ENCODE results near the gene ZFAND5. TPM values are rescaled to one million over a fixed set of nuclear protein-coding genes. Genes with fewer than 3 reads are reported as not detected.

The ZFAND5 gene
- total and polyA plus RNA-seq, 2 of the 13 experiments (the other 11 are each of a cell fraction or from before 2014, with no cell fraction given): 53.4 to 60.2 TPM

DNA sequence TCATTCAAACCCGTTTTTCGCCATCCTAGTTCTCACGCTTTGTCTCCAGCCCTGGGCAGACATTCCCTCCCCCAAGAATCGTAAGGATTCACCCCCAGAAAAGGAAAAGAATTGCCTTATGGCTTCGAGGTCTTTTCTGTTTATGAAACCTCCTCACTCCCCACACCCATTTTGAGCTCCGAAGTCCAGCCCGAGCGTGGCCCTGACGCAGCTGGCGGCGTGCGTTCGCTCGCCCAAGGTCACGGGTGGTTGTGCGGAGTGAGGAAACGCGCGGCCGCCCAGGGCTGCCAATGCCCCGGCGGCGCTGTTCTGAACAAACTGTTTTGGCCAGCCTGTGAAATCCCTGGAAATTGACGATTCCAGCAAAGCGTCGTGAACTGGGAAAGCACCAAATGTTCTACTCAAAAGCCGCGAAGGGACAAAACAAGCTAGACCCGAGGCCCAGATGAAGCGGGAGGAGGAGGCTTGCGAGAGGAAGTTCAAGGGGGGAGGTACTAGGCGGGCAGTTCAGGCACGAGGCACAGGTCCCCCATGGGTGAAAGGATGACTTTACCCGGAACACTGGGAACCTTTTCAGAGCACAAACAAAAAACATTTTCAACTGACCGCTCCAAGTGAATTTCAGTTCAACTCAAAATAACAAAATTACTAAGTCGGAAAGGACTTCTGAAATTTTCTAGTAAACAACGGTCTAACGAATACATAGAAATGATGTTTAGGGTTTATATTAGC lies 683 bp upstream of the ZFAND5 start (continued):
- TF ChIP-seq ZNF101 (CRISPR knock-in tag; IDR thresholded peaks at IDR 0.05; ENCODE audit: borderline replicate concordance, low read depth) (no peak), TP53 (CRISPR knock-in tag; conservative IDR thresholded peaks at IDR 0.05) (no peak), ZNF773 (CRISPR knock-in tag; IDR thresholded peaks at IDR 0.05; ENCODE audit: borderline replicate concordance) (no peak), TBL1XR1 (IDR thresholded peaks at IDR 0.05; ENCODE audit: borderline replicate concordance, low read length, partially characterized antibody) (no peak), FOXJ3 (CRISPR knock-in tag; IDR thresholded peaks at IDR 0.05; ENCODE audit: borderline replicate concordance) (no peak), SMYD3 (CRISPR knock-in tag; IDR thresholded peaks at IDR 0.05) (no peak), ZNF766 (CRISPR knock-in tag; IDR thresholded peaks at IDR 0.05; ENCODE audit: borderline replicate concordance) (no peak), THAP11 (CRISPR knock-in tag; IDR thresholded peaks at IDR 0.05) (peak; percentile 53), SYNCRIP (IDR thresholded peaks at IDR 0.05; ENCODE audit: insufficient read depth, low read depth, low read length) (no peak), RXRB (CRISPR knock-in tag; IDR thresholded peaks at IDR 0.05; ENCODE audit: borderline replicate concordance) (peak; percentile 5; the same call in 1 of the 2 replicates), TSC22D2 (CRISPR knock-in tag; IDR thresholded peaks at IDR 0.05; ENCODE audit: borderline replicate concordance) (peak; percentile 72; the same call in 1 of the 2 replicates), ZNF772 (CRISPR knock-in tag; IDR thresholded peaks at IDR 0.05) (0 out of 2 replicates have a peak, but pooled peaks have one; percentile 12), ZNF564 (CRISPR knock-in tag; IDR thresholded peaks at IDR 0.05) (no peak), PAF1 (CRISPR knock-in tag; IDR thresholded peaks at IDR 0.05) (no peak)
- TF ChIP-seq, protein P1, sequence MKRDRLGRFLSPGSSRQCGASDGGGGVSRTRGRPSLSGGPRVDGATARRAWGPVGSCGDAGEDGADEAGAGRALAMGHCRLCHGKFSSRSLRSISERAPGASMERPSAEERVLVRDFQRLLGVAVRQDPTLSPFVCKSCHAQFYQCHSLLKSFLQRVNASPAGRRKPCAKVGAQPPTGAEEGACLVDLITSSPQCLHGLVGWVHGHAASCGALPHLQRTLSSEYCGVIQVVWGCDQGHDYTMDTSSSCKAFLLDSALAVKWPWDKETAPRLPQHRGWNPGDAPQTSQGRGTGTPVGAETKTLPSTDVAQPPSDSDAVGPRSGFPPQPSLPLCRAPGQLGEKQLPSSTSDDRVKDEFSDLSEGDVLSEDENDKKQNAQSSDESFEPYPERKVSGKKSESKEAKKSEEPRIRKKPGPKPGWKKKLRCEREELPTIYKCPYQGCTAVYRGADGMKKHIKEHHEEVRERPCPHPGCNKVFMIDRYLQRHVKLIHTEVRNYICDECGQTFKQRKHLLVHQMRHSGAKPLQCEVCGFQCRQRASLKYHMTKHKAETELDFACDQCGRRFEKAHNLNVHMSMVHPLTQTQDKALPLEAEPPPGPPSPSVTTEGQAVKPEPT (CRISPR knock-in tag; IDR thresholded peaks at IDR 0.05; ENCODE audit: low read depth): no peak
- TF ChIP-seq, protein P2, sequence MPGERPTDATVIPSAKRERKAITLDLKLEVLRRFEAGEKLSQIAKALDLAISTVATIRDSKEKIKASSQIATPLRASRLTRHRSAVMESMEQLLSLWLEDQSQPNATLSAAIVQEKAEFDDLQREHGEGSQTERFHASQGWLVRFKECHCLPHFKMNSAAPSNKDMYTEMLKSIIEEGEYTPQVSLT (CRISPR knock-in tag; IDR thresholded peaks at IDR 0.05; ENCODE audit: borderline replicate concordance, low read depth): 0 out of 2 replicates have a peak, but pooled peaks have one; percentile 42
- TF ChIP-seq, protein P3, sequence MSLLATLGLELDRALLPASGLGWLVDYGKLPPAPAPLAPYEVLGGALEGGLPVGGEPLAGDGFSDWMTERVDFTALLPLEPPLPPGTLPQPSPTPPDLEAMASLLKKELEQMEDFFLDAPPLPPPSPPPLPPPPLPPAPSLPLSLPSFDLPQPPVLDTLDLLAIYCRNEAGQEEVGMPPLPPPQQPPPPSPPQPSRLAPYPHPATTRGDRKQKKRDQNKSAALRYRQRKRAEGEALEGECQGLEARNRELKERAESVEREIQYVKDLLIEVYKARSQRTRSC (CRISPR knock-in tag; IDR thresholded peaks at IDR 0.05; ENCODE audit: low read depth): 0 out of 2 replicates have a peak, but pooled peaks have one; percentile 17
- TF ChIP-seq, protein P4, sequence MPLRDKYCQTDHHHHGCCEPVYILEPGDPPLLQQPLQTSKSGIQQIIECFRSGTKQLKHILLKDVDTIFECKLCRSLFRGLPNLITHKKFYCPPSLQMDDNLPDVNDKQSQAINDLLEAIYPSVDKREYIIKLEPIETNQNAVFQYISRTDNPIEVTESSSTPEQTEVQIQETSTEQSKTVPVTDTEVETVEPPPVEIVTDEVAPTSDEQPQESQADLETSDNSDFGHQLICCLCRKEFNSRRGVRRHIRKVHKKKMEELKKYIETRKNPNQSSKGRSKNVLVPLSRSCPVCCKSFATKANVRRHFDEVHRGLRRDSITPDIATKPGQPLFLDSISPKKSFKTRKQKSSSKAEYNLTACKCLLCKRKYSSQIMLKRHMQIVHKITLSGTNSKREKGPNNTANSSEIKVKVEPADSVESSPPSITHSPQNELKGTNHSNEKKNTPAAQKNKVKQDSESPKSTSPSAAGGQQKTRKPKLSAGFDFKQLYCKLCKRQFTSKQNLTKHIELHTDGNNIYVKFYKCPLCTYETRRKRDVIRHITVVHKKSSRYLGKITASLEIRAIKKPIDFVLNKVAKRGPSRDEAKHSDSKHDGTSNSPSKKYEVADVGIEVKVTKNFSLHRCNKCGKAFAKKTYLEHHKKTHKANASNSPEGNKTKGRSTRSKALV (CRISPR knock-in tag; IDR thresholded peaks at IDR 0.05): no peak; the same call in 1 of the 2 replicates
- TF ChIP-seq, protein P5, sequence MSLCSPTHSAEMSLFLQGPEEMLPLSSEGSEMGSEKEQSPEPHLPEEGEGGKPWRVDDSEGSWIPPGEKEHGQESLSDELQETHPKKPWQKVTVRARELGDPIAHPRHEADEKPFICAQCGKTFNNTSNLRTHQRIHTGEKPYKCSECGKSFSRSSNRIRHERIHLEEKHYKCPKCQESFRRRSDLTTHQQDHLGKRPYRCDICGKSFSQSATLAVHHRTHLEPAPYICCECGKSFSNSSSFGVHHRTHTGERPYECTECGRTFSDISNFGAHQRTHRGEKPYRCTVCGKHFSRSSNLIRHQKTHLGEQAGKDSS (CRISPR knock-in tag; IDR thresholded peaks at IDR 0.05; ENCODE audit: borderline replicate concordance, low read depth): no peak
- TF ChIP-seq, protein P6, sequence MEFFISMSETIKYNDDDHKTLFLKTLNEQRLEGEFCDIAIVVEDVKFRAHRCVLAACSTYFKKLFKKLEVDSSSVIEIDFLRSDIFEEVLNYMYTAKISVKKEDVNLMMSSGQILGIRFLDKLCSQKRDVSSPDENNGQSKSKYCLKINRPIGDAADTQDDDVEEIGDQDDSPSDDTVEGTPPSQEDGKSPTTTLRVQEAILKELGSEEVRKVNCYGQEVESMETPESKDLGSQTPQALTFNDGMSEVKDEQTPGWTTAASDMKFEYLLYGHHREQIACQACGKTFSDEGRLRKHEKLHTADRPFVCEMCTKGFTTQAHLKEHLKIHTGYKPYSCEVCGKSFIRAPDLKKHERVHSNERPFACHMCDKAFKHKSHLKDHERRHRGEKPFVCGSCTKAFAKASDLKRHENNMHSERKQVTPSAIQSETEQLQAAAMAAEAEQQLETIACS (CRISPR knock-in tag; IDR thresholded peaks at IDR 0.05): no peak

Measured in HepG2 (cell line).